K562 (cell line): ENCODE measurements around the gene BCL11A.

Experiments used
- AFF1 ChIP-seq, 2 experiments: fragments of 450-650 bp; IDR thresholded peaks; 2 replicates each; pipeline ENCODE4 v1.6.1; 2018; ENCODE audit warnings: mild to moderate bottlenecking in 2 of 2, low read depth in 1 of 2; ENCODE audit not compliant: partially characterized antibody in 2 of 2
- BMI1 ChIP-seq: fragments of 150-350 bp; IDR thresholded peaks from 2 replicates; pipeline ENCODE4 v1.6.1; 2014; ENCODE audit warnings: low read length
- HOMEZ ChIP-seq: fragments of 250-450 bp; sonication (Bioruptor Pico); IDR thresholded peaks from 2 replicates; pipeline ENCODE4 v1.4.0; 2020; ENCODE audit warnings: mild to moderate bottlenecking, moderate library complexity
- JUND ChIP-seq, 2 experiments: IDR thresholded peaks; 2 replicates in 1 of 2; 3 replicates in 1 of 2; pipeline ENCODE4 v1.6.1; 2011; ENCODE audit warnings: borderline replicate concordance in 2 of 2, low read depth in 2 of 2, low read length in 2 of 2, improper control_type of control experiment in 1 of 2, missing biosample characterization in 1 of 2, missing genetic modification characterization in 1 of 2, missing genetic modification reagents in 1 of 2
- ZBTB33 ChIP-seq: sonication (generic); formaldehyde crosslinking; IDR thresholded peaks from 2 replicates; pipeline ENCODE4 v1.8.1; 2023; ENCODE audit warnings: mild to moderate bottlenecking, missing genetic modification reagents
- ZNF316 ChIP-seq: fragments of 450-650 bp; IDR thresholded peaks from 2 replicates; pipeline ENCODE4 v1.6.1; 2016

GRCh38 chr2:60440079-60440766 lies 113.2 kb downstream of the BCL11A start:
- TF ChIP-seq ZBTB33 (no peak), AFF1 (IDR thresholded peaks at IDR 0.05; ENCODE audit: low read depth in 1 of 2, partially characterized antibody in 2 of 2) (no peak), ZNF316 (no peak), BMI1 (no peak), HOMEZ (CRISPR knock-in tag) (no peak), JUND (IDR thresholded peaks at IDR 0.05; ENCODE audit: borderline replicate concordance, low read depth, low read length) (no peak), JUND (tag; IDR thresholded peaks at IDR 0.05; ENCODE audit: borderline replicate concordance, low read depth, low read length) (no peak)
